ENCODE measurements around the gene TRIM47.
"Not testable (repeated sequence)": the region's sequence is repeated elsewhere in the genome, so short reads cannot be mapped to it uniquely, and the experiment has no call there.

TRIM47 gene

GRCh38 chr17:75874323-75875181 is 3.8 kb downstream of the TRIM47 start:
- in situ Hi-C loops (cut with HindIII; ENCODE audit: low sequenced_read_pairs): no loop called here
- no peak for DNase-seq (ENCODE audit: low read depth)
- TF ChIP-seq CTCF (IDR thresholded peaks at IDR 0.05; ENCODE audit: low read depth, low read length, missing control alignments): no peak
- no peak overlapping the region for H3K4me3 ChIP-seq (ENCODE audit: low read depth, low read length)

GRCh38 chr17:75873587-75874322 is 4.6 kb downstream of the TRIM47 start:
- in situ Hi-C loops (cut with HindIII; ENCODE audit: low sequenced_read_pairs): no loop called here
- DNase-seq (ENCODE audit: low read depth): no peak
- no peak for TF ChIP-seq CTCF (IDR thresholded peaks at IDR 0.05; ENCODE audit: low read depth, low read length, missing control alignments)

GRCh38 chr17:75872434-75873351 is 5.7 kb downstream of the TRIM47 start:
- in situ Hi-C loops (cut with HindIII; ENCODE audit: low sequenced_read_pairs): no loop called here
- no peak overlapping the region for H3K4me3 ChIP-seq (ENCODE audit: low read depth, low read length)
- DNase-seq (ENCODE audit: low read depth): no peak
- TF ChIP-seq CTCF (IDR thresholded peaks at IDR 0.05; ENCODE audit: low read depth, low read length, missing control alignments): no peak

More at GRCh38 chr17:75873587-75874322, 4.6 kb downstream of the TRIM47 start:
- no peak overlapping the region for H3K4me3 ChIP-seq (ENCODE audit: low read depth, low read length)

- DNase-seq (ENCODE audit: low read depth); H3K4me3 ChIP-seq (ENCODE audit: low read depth, low read length); in situ Hi-C loops (cut with HindIII; ENCODE audit: low sequenced_read_pairs): not testable (repeated sequence)
Observed at GRCh38 chr17:75870228-75870627, 8.2 kb downstream of the TRIM47 start.

- in situ Hi-C loops (cut with HindIII; ENCODE audit: low sequenced_read_pairs): no loop called here
- TF ChIP-seq CTCF (IDR thresholded peaks at IDR 0.05; ENCODE audit: low read depth, low read length, missing control alignments): no peak
- H3K4me3 ChIP-seq (ENCODE audit: low read depth, low read length): no peak overlapping the region
- DNase-seq (ENCODE audit: low read depth): peak; percentile 61
Observed at GRCh38 chr17:75869282-75870141, 8.9 kb downstream of the TRIM47 start.

GRCh38 chr17:75868730-75869281 is 9.6 kb downstream of the TRIM47 start:
- H3K4me3 ChIP-seq (ENCODE audit: low read depth, low read length); in situ Hi-C loops (cut with HindIII; ENCODE audit: low sequenced_read_pairs); DNase-seq (ENCODE audit: low read depth): not testable (repeated sequence)

GRCh38 chr17:75865404-75866188 is 12.8 kb downstream of the TRIM47 start:
- H3K4me3 ChIP-seq (ENCODE audit: low read depth, low read length); DNase-seq (ENCODE audit: low read depth); in situ Hi-C loops (cut with HindIII; ENCODE audit: low sequenced_read_pairs): not testable (repeated sequence)

GRCh38 chr17:75864887-75865286 is 13.5 kb downstream of the TRIM47 start:
- H3K4me3 ChIP-seq (ENCODE audit: low read depth, low read length); DNase-seq (ENCODE audit: low read depth); in situ Hi-C loops (cut with HindIII; ENCODE audit: low sequenced_read_pairs): not testable (repeated sequence)
